ENCODE data around the gene SMYD3. TPM values are rescaled to one million over a fixed set of nuclear protein-coding genes. Genes with fewer than 3 reads are reported as not detected.

SMYD3 gene
- total and polyA plus RNA-seq, 2 donors (not counting 1 experiment from before 2014, with no cell fraction given), result 9.7 to 37.2 TPM

GRCh38 chr1:246528933-246529731 lies 22.1 kb upstream of the SMYD3 start:
- POLR2A ChIA-PET, result no interaction called here
- 71% methylated on average over 5 of the region's 8 CpGs for WGBS (ENCODE audit: insufficient coverage)

More at GRCh38 chr1:246528933-246529731, 22.1 kb upstream of the SMYD3 start:
- Mint-ChIP-seq H3K27me3 (no peaks in the 10 kb centered on the region), H3K9me3 (ENCODE audit: insufficient read depth) (peaks cover 5% of the 10 kb centered on the region), H3K27ac (no peak overlapping the region), H3K4me3 (no peak overlapping the region), H3K4me1 (peaks cover 6% of the 10 kb centered on the region)
- H3K9ac ChIP-seq (ENCODE audit: low read length), result no peak overlapping the region
- DNase-seq (no peak), ATAC-seq (ENCODE audit: low read depth) (no peak)
- H3K27ac ChIP-seq (ENCODE audit: low read length in 2 of 2), result no peak overlapping the region
- no peaks in the 10 kb centered on the region for H4K20me1 ChIP-seq (ENCODE audit: control insufficient read depth, insufficient read depth, low read length, poor library complexity, severe bottlenecking)
- no peak overlapping the region for H3K4me3 ChIP-seq (ENCODE audit: control extremely low read depth in 1 of 5, extremely low read depth in 1 of 5, insufficient read depth in 1 of 5, low read depth in 2 of 5, low read length in 4 of 5)
- no peaks in the 10 kb centered on the region for H3K79me2 ChIP-seq (ENCODE audit: control insufficient read depth, insufficient read depth, low read length)
- CTCF ChIA-PET, result no interaction called here
- peaks cover 0 to 8% of the 10 kb centered on the region in 2 donors for H3K4me1 ChIP-seq (ENCODE audit: control insufficient read depth in 2 of 2, insufficient read depth in 2 of 2, low read length in 2 of 2)
- peaks cover 0 to 19% (median 5%) of the 10 kb centered on the region in 3 donors for H3K9me3 ChIP-seq (ENCODE audit: control extremely low read depth in 1 of 3, control insufficient read depth in 2 of 3, insufficient read depth in 1 of 3, low read length in 2 of 3)
- H3K36me3 ChIP-seq (replicated peaks in 1 of 2; ENCODE audit: control extremely low read depth in 1 of 2, control insufficient read depth in 1 of 2, extremely low read depth in 1 of 2, insufficient read depth in 2 of 2, low read length in 1 of 2), result no peaks in the 10 kb centered on the region
- no peak overlapping the region for H3K4me2 ChIP-seq (replicated peaks; ENCODE audit: low read depth, low read length, poor library complexity, severe bottlenecking)
- no peak for TF ChIP-seq EZH2 (IDR thresholded peaks at IDR 0.05; ENCODE audit: borderline replicate concordance, insufficient read depth, low read depth, low read length, poor library complexity, severe bottlenecking)
- no peak for TF ChIP-seq CTCF (IDR thresholded peaks at IDR 0.05)
- intact Hi-C loops (cut with micrococcal nuclease), result no loop called here
- H3K27me3 ChIP-seq (replicated peaks in 1 of 4; ENCODE audit: control extremely low read depth in 1 of 4, control insufficient read depth in 3 of 4, insufficient read depth in 4 of 4, low read length in 3 of 4), result no peaks in the 10 kb centered on the region
- no peak overlapping the region for H2AFZ ChIP-seq (ENCODE audit: insufficient read depth, low read depth, low read length, poor library complexity, severe bottlenecking)
